HG02840 (cell line): Measurements from ENCODE around the gene ACTRT1.

Experiments
- ATAC-seq: cut with Tn5 transposase; IDR thresholded peaks from one replicate; pipeline ENCODE4 v1.9.1; 2021; ENCODE audit warnings: mild to moderate bottlenecking, moderate library complexity, moderate number of reproducible peaks; ENCODE audit not compliant: unreplicated experiment, low FRiP score

ACTRT1 gene

DNA sequence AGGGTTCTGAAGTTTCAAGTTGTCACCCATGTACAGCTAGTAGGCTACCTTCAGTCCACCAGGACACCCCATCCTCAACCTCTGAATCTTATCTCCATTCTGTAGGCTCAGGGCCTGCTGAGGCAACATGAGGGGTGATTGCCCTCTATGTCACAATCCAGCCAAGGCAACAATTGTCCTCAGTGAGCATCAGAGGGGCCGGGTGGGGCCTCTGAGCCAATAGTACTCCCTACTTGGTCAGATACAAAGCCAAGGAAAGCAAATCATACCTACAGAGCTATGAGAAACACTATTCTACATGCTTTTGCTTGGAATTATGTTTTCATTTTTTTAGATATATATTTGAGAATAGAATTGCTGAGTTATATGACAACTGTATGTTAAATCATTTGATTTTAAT, at the start of gene ACTRT1:
TSS of gene ACTRT1 (minus strand) at position 101 of the 400 bp plus-strand sequence. CDS start 197 bp downstream, outside the sequence.
- ATAC-seq = no peak

DNA sequence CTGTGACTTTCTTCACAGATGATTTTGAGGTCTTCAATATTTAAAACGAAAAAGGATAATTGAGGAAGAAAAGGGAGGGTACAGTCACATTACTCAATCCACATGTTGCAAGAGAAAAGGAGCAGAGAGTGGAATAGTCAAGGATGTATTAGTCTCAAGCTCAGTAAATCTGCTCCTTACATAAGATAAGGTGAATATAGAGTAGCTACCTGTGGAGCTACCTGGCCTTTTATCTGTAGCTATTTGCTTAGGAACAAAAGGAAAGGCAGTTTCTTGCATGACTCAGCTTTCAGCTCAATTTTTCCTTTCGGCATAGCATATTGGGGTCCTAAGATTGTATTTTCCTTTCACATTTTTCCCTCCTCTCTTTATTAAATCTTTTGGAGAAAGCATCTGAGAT, 26.3 kb upstream of the ACTRT1 start:
- no peak for ATAC-seq

DNA sequence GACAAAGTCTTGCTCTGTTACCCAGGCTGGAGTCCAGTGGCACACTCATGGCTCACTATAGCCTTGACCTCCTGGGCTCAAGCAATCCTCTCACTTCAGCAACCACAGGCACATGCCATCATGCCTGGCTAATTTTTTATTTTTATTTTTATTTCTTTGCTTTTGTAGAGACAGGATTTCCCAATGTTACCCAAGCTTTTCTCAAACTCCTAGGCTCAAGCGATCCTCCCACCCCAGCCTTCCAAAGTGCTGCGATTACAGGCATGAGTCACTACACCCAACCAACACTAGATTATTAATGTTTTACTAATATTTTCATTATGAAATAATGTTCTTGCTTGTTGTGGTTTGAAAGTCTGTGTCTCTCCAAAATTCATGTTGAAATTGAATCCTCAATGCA, 5.2 kb upstream of the ACTRT1 start:
- no peak for ATAC-seq

DNA sequence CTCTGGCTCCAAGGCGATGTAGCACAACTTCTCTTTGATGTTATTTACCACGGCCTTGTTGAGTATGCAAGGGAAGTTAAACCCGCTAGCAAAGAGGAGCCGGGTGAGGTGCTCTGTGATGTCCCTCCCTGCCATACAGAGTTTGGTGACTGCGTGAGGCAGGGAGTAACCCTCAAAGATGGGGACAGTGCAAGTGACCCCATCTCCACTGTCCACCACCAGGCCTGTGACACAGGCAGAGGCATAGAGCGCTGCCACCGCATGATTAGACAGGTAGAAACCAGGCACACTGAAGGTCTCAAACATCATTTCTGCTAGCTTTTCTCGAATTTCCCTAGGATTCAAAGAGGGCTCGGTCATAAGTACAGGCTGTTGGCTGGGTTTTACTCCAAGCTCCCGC, 677 bp downstream of the ACTRT1 start:
- no peak for ATAC-seq

DNA sequence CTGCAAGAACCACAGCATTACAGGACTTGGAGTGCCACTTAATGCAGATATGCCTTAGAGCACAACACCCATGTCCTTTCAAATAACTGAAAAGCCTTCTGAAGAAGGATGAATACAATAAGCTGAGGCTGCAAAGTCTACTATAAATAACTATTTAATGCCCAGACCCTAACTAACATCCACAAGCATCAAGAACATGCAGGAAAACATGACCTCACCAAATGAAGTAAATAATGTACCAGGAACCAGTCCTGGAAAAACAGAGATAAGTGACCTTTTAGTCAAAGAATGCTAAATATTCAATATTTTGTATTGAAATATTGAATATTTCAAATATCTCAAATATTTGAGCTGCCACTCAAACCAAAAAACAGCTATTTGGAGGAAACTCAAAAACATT, 16.9 kb downstream of the ACTRT1 start:
- ATAC-seq = no peak

- no peak for ATAC-seq
Measured at GRCh38 chrX:128021566-128021965, 30.6 kb downstream of the ACTRT1 start.

- no peak for ATAC-seq
Measured at GRCh38 chrX:128020701-128021100, 31.5 kb downstream of the ACTRT1 start.

GRCh38 chrX:128019218-128019617, 33.0 kb downstream of the ACTRT1 start:
- ATAC-seq = no peak

DNA sequence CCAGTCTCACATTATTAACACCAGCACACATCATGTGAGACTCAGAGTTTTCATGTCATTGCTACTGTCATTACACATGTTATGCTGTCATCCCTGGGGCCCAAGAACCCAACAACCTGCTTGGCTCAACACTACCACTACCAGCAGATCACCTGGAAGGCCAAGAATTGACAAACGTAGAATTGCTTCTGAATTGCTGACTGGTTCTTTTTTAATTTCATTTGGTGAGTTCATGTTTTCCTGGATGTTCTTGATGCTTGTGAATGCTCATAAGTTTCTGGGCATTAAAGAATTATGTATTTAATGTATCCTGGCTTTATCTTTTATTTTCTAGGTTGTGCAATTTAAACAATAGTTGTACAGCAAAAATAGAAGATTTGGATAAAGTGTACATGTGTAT, 40.2 kb downstream of the ACTRT1 start:
- no peak for ATAC-seq

DNA sequence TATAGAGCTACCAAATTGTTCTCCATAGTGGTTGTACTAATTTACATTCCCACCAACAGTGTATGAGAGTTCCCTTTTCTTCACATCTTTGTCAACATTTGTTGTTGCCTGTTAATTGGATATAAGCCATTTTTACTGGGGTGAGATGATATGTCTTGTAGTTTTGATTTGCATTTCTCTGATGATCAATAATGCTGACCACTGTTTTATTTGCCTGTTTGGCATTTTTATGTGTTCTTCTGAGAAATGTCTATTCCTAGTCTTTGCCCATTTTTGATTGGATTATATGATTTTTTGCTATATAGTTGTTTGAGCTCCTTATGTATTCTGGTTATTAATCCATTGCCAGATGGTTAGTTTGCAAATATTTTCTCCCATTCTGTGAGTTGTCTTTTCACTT, 44.3 kb downstream of the ACTRT1 start:
- ATAC-seq = no peak
